NCI-H2107 (cell line): Measurements from ENCODE around the gene PCDHGA1.

Experiments
- DNase-seq: peaks from one replicate; lab custom pipeline; 2025; lab: John Stamatoyannopoulos, UW

PCDHGA1 gene

DNA sequence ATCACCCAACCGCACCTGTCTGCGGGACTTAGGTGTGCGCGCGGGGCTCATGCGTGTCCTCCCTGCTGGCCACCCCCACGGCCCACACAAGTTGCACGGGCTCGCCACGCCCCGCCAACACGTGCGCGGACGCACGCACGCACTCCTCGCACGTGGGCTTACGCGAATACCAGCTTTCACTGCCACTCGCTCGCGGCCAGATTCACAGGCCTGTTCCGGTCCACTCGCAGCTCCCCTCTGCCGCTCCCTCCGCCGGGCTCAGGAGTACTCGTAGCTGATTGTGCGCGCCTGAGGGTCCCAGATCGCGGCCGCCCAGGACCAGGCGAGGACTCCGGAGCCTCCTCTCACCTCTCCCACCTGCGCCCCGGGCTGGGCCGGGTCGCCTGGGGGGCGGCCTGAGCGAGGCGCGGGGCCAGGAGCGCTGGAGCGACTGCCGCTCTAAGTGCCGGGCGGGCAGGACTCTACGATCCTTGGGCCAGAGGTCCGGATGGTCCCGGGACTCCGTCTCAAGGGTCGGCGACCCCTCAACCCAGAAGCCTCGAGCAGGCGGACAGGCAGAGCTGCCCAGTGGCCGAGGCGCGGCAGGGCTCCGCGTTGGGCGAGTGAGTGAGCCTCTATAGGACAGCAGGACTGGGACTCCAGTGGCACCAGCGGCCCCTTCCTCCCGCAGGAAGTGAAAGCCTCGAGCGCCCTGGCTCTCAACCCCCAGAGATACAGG is 162.0 kb downstream of the PCDHGA1 start:
- no peak for DNase-seq

- no peak for DNase-seq
Measured at GRCh38 chr5:141493500-141494422, 163.4 kb downstream of the PCDHGA1 start.

GRCh38 chr5:141494761-141495452 is 164.6 kb downstream of the PCDHGA1 start:
- DNase-seq = no peak

- no peak for DNase-seq
Measured at GRCh38 chr5:141495453-141495811, 165.1 kb downstream of the PCDHGA1 start.

DNA sequence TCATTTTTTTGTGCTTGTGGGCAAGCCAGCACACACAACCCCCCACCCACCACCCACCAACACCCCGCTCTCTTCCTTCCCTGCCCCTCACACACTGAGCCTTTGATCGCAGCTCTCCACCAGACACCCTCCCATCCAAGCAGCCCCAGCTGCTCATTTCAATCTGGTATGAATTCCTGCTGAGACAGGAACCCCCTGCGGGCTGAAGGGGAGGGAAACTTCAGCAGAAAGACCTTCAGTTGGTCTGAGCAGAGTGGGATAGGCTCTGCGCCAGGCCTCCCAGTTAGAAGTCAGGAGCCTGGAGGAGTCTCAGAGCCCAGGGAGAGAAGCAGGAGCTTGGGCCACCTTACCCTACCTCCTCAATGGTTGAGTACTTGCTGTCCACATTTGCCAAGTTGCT is 165.7 kb downstream of the PCDHGA1 start:
- no peak for DNase-seq

DNA sequence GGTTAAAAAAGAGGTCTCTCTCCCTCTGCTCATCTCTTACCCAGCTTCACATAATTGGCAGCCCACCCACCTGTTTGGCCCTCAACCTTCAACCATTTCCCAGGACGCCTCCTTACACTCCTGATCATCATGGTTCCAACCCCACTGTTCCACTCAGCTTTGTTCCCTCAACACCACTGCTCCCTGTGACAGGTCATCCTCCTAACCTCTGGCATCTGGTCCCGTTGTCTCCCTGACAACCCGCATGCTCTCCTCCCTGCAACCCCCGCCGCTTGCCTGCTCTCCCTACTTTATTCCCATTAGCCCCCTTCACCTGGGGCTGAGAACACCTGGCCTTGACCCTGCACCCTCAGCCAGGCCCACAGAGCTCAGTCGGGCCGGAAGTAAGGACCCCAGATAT is 171.4 kb downstream of the PCDHGA1 start:
- DNase-seq = no peak

- DNase-seq = no peak
Measured at GRCh38 chr5:141503681-141504080, 173.4 kb downstream of the PCDHGA1 start.

DNA sequence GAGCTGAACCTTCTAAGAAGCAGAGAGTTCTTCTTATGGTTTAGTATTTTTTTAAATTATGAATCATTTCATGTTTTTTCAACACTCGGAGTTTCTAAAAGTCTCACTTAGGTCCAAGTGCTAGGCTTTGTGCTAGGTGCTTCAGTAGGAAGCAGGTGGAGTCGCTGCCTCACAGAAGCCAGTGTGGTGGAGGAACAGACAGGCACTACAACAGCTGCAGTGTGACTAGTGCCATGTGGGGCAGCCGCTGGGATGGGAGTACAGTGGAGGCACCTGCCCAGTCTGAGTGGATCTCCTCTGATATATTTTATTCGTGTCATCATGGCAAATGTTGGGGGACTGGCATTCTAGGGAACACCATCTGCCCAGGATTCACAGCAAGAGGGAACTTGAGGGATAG is 173.9 kb downstream of the PCDHGA1 start:
- DNase-seq = no peak

DNA sequence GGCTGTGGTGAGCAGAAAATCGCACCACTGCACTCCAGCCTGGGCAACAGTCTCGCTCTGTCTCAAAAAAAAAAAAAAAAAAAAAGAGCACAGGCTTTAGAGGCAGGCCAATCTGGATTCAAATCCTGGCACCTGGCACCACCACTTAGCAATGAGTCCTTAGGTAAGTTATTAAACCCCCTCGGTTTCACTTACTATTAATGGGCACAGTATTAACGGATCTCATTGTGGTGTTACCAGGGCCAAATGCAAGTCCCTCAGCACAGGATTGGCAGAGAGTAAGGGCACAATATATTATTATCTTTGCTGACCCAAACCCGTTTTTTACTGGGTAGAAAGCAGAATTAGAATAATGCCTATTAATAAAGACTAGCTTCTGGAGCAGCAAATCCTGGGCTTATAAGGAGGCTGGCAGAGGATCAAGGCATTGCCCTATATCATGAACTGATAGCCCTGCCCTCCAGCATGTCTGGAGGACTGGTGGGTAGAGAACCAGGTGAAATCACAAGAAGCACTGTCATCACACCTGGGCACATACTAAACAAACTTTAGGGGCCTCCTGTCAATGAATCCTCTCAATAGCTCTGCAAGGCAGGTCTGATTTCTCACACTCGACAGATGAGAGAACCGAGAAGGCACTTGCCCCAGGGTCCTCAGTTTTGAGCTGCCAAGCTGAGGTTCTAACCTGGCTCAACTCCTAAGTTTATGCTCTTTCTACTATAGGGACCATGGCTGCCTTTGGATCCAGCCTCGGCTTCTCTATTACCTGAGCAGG is 176.3 kb downstream of the PCDHGA1 start:
- DNase-seq = no peak

- DNase-seq = no peak
Measured at GRCh38 chr5:141507387-141508091, 177.2 kb downstream of the PCDHGA1 start.

DNA sequence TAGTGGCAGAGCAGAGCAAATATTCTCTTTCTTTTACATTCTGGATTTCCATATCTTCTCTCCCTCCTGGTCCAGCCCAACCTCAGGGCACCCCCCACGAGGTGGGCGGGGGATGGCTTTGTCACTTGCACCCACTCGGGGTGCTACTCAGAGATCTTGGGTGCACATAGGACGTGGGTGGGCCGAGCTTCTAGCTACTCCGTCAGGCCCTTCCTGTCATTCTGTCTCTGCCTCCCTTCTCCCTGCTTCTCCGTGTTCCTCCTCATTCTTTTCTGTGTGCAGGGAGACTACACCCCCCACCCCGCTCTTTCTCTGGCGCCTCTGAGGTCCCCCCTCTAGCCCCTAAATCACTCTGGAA is 178.1 kb downstream of the PCDHGA1 start:
- no peak for DNase-seq

- DNase-seq = no peak
Measured at GRCh38 chr5:141508798-141509611, 178.7 kb downstream of the PCDHGA1 start.

DNA sequence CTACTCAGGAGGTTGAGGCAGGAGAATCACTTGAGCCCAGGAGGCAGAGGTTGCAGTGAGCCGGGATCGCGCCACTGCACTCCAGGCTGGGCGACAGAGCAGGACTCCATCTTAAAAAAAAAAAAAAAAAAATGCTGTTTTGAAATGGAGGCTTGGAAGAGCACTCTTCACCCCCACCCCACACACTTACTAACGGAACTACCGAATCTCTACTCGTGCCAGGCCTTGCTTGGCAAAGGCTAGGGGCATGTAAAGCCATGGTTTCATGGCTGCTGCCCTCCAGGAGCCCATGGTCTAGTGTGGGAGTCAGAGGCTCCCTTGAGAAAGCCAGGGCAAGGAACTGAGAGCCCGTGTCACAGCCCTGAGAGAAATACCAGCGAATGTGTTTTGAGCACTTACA is 179.8 kb downstream of the PCDHGA1 start:
- DNase-seq = no peak

DNA sequence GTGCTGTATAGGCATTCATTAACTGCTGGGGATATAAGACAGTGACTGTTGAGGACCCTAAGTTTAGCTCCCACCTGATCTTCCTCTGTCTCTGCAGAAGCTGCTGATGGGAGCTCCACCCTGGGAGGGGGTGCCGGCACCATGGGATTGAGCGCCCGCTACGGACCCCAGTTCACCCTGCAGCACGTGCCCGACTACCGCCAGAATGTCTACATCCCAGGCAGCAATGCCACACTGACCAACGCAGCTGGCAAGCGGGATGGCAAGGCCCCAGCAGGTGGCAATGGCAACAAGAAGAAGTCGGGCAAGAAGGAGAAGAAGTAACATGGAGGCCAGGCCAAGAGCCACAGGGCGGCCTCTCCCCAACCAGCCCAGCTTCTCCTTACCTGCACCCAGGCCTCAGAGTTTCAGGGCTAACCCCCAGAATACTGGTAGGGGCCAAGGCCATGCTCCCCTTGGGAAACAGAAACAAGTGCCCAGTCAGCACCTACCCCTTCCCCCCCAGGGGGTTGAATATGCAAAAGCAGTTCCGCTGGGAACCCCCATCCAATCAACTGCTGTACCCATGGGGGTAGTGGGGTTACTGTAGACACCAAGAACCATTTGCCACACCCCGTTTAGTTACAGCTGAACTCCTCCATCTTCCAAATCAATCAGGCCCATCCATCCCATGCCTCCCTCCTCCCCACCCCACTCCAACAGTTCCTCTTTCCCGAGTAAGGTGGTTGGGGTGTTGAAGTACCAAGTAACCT is 180.7 kb downstream of the PCDHGA1 start:
- no peak for DNase-seq

- DNase-seq = no peak
Measured at GRCh38 chr5:141511771-141512325, 181.5 kb downstream of the PCDHGA1 start.

GRCh38 chr5:141512390-141512910 is 182.1 kb downstream of the PCDHGA1 start:
- no peak for DNase-seq

DNA sequence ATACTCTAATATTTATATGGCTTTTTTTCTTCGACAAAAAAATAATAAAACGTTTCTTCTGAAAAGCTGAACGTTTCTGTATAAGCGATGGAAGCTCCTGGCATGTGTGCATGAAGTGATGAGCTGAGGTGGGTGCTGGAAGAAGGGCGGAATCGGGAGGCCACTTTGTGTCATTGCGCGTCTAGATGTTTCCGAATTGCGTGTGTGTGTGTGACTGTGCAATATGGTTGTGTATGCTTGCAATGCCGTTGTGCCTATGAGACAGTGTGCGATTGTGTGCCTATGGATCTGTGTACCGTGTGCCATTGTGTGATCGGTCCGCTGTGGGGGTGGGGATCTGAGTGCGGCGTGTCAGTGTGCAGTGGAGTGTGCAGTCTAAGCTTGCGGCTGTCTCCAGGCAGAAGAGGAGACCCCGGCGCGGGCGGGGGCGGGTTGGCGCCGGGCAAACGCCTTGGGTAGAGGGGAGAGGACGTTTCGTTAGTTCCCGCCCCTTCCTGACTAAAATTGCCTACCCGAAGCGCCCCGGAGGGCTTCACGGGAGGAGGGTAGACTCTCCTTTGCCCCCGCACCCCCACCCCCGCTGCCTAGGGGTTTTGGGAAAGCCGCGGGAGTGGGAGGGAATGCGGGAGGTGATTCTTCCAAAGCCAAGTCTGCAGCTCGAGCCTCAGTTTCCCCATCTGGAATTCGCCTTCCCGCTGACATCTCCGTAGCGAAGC is 182.8 kb downstream of the PCDHGA1 start:
- no peak for DNase-seq

DNA sequence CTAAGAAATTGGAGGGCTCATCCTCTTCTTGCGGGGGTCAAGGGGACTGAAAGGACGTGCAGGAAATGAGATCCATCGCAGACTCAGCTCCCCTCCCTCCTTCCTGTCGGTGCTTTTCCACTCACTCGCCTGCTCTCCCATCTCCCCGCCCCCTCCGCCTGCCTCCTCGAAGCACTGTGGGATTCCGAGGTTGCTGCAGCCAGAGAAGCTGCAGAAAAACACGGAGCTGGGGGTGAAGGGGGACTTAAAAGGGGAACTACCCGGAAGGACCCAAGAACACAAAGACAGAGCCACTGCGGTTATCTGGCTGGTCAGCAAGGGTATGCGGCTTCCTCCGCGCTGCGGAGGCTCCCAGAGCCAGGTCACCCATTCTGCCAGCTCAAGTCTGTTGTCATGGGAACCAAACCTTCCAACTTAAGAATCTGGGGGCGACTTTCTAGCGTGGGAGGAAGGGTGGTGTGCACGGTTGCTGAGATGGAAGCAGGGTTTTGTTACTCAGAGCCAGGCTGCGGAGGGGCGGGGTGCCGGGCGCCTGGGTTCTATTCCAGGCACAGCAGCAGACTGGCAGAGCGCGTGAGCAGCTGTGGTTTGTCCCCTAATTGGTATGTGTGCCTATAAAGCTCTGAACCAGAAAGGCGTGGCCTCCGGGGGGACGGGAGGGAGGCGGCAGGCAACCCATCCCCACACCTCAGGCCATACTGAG is 183.5 kb downstream of the PCDHGA1 start:
- peak; percentile 37 for DNase-seq
